NB4 (cell line): ENCODE measurements around the gene CACNG5.

Experiments
- MYC ChIP-seq: IDR thresholded peaks from 2 replicates; pipeline ENCODE4 v1.6.1; 2011; ENCODE audit warnings: low read depth, low read length
- TF ChIP-seq, protein P1 (sequence below): IDR thresholded peaks from one replicate; pipeline ENCODE4 v1.5.1; 2012; ENCODE audit warnings: low read depth, low read length

GRCh38 chr17:66849851-66850580, 15.1 kb downstream of the CACNG5 start:
- TF ChIP-seq, protein P1, sequence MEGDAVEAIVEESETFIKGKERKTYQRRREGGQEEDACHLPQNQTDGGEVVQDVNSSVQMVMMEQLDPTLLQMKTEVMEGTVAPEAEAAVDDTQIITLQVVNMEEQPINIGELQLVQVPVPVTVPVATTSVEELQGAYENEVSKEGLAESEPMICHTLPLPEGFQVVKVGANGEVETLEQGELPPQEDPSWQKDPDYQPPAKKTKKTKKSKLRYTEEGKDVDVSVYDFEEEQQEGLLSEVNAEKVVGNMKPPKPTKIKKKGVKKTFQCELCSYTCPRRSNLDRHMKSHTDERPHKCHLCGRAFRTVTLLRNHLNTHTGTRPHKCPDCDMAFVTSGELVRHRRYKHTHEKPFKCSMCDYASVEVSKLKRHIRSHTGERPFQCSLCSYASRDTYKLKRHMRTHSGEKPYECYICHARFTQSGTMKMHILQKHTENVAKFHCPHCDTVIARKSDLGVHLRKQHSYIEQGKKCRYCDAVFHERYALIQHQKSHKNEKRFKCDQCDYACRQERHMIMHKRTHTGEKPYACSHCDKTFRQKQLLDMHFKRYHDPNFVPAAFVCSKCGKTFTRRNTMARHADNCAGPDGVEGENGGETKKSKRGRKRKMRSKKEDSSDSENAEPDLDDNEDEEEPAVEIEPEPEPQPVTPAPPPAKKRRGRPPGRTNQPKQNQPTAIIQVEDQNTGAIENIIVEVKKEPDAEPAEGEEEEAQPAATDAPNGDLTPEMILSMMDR, result no peak
- TF ChIP-seq MYC, result no peak
